B cell (primary cell): ENCODE data around the gene ZNF692. TPM values are rescaled to one million over a fixed set of nuclear protein-coding genes. Genes with fewer than 3 reads are reported as not detected.

Experiments
- ATAC-seq: fragments of 200-7000 bp; cut with Tn5 transposase; one replicate; pipeline ENCODE4 v1.10.0; 2021; ENCODE audit warnings: low read depth, mild to moderate bottlenecking, moderate number of reproducible peaks, moderate library complexity
- CTCF ChIA-PET: fragments of 350-600 bp; sonication (Branson Sonifier 250); formaldehyde crosslinking; loops from one replicate; lab custom pipeline; 2021; ENCODE audit warnings: antibody characterized with exemption, inconsistent platforms; lab: Charles Lee
- POLR2A ChIA-PET: fragments of 350-600 bp; sonication (Branson Sonifier 250); formaldehyde crosslinking; loops from one replicate; lab custom pipeline; 2021; ENCODE audit warnings: antibody characterized with exemption; lab: Charles Lee
- DNase-seq: peaks from one replicate; pipeline ENCODE4 v3.0.0; 2013
- H2AFZ ChIP-seq: 2 replicates; pipeline ENCODE4 v1.6.1; 2012; ENCODE audit warnings: mild to moderate bottlenecking, low read depth, low read length; ENCODE audit not compliant: insufficient read depth, poor library complexity, severe bottlenecking
- H3K27ac ChIP-seq, 2 donors: 1 replicate in 1 of 2; 2 replicates in 1 of 2; pipeline ENCODE4 v1.5.1; 2012 to 2013; ENCODE audit warnings: low read length in 2 of 2, mild to moderate bottlenecking in 2 of 2, moderate library complexity in 1 of 2
- H3K27me3 ChIP-seq, 4 experiments: fragments of 200-600 bp in 1 of 4; sonication (generic) in 1 of 4; replicated peaks in 1 of 4; 1 replicate in 2 of 4; 2 replicates in 2 of 4; pipeline versions ENCODE4 v1.6.1 to v1.7.0; 2013 to 2016; ENCODE audit warnings: low read length in 3 of 4, mild to moderate bottlenecking in 2 of 4, mixed read lengths in 1 of 4, moderate library complexity in 1 of 4; ENCODE audit not compliant: insufficient read depth in 4 of 4, control insufficient read depth in 3 of 4; ENCODE audit errors: control extremely low read depth in 1 of 4
- H3K36me3 ChIP-seq, 2 experiments: replicated peaks in 1 of 2; 1 replicate in 1 of 2; 2 replicates in 1 of 2; pipeline versions ENCODE4 v1.6.1 to v1.7.1; 2013; ENCODE audit warnings: low read length in 1 of 2; ENCODE audit not compliant: insufficient read depth in 2 of 2, control insufficient read depth in 1 of 2; ENCODE audit errors: control extremely low read depth in 1 of 2, extremely low read depth in 1 of 2
- H3K4me1 ChIP-seq, 2 donors: fragments of 200-600 bp in 1 of 2; sonication (generic) in 1 of 2; 1 replicate in 1 of 2; 2 replicates in 1 of 2; pipeline versions ENCODE4 v1.5.1 to v1.6.1; 2013 to 2017; ENCODE audit warnings: low read length in 2 of 2; ENCODE audit not compliant: control insufficient read depth in 2 of 2, insufficient read depth in 2 of 2
- H3K4me2 ChIP-seq: replicated peaks from 2 replicates; pipeline ENCODE3; 2012; ENCODE audit warnings: mild to moderate bottlenecking, low read depth, low read length; ENCODE audit not compliant: poor library complexity, severe bottlenecking
- H3K4me3 ChIP-seq, 5 experiments: fragments of 200-600 bp in 1 of 5; sonication (generic) in 1 of 5; 1 replicate in 3 of 5; 2 replicates in 2 of 5; pipeline versions ENCODE4 v1.5.1 to v1.7.0; 2011 to 2016; ENCODE audit warnings: low read length in 4 of 5, mild to moderate bottlenecking in 4 of 5, low read depth in 2 of 5, control low read depth in 1 of 5, moderate library complexity in 1 of 5; ENCODE audit not compliant: insufficient read depth in 1 of 5; ENCODE audit errors: control extremely low read depth in 1 of 5, extremely low read depth in 1 of 5
- H3K79me2 ChIP-seq: fragments of 200-600 bp; sonication (generic); one replicate; pipeline ENCODE4 v1.6.0; 2016; ENCODE audit warnings: low read length; ENCODE audit not compliant: control insufficient read depth, insufficient read depth
- H3K9ac ChIP-seq: fragments of 200-600 bp; sonication (generic); 2 replicates; pipeline ENCODE4 v1.6.1; 2017; ENCODE audit warnings: mild to moderate bottlenecking, low read length, moderate library complexity
- H3K9me3 ChIP-seq, 3 donors: one replicate each; pipeline versions ENCODE4 v1.6.1 to v1.7.1; 2013; ENCODE audit warnings: low read length in 2 of 3; ENCODE audit not compliant: control insufficient read depth in 2 of 3, insufficient read depth in 1 of 3; ENCODE audit errors: control extremely low read depth in 1 of 3
- H4K20me1 ChIP-seq: 2 replicates; pipeline ENCODE4 v1.6.0; 2012; ENCODE audit warnings: mild to moderate bottlenecking, low read length; ENCODE audit not compliant: insufficient read depth, control insufficient read depth, poor library complexity, severe bottlenecking
- H3K27ac Mint-ChIP-seq: one replicate; pipeline ENCODE4 v1.8.0; 2021; ENCODE audit warnings: mixed read lengths
- H3K27me3 Mint-ChIP-seq: one replicate; pipeline ENCODE4 v1.8.0; 2021; ENCODE audit warnings: mixed read lengths
- H3K4me1 Mint-ChIP-seq: one replicate; pipeline ENCODE4 v1.8.0; 2021; ENCODE audit warnings: mixed read lengths
- H3K4me3 Mint-ChIP-seq: one replicate; pipeline ENCODE4 v1.8.0; 2021; ENCODE audit warnings: mixed read lengths
- H3K9me3 Mint-ChIP-seq: one replicate; pipeline ENCODE4 v1.8.0; 2022; ENCODE audit warnings: mixed read lengths; ENCODE audit not compliant: insufficient read depth
- CTCF ChIP-seq: fragments of 200-600 bp; IDR thresholded peaks from one replicate; pipeline ENCODE4 v1.8.0; 2022; ENCODE audit warnings: antibody characterized with exemption, mild to moderate bottlenecking
- EZH2 ChIP-seq: IDR thresholded peaks from 2 replicates; pipeline ENCODE4 v1.6.1; 2012; ENCODE audit warnings: borderline replicate concordance, low read depth, mild to moderate bottlenecking, moderate library complexity, low read length; ENCODE audit not compliant: insufficient read depth, poor library complexity, severe bottlenecking
- WGBS: methylation state at CpG from one replicate; pipeline ENCODE4 v1.1.5; 2013; ENCODE audit warnings: missing lambda C conversion rate; ENCODE audit not compliant: insufficient coverage; 5-methylcytosine and 5-hydroxymethylcytosine counted together
- intact Hi-C: fragments of 100-400 bp; cut with micrococcal nuclease; formaldehyde crosslinking; loops from one replicate; pipeline ENCODE4 v1.10.0; 2022
- polyA plus RNA-seq: library from polyadenylated mRNA; depleted of rRNA; stranded (reverse); fragments of >200 nt; gene quantifications from 2 replicates; pipeline ENCODE4 v1.2.3, GENCODE V29; 2012
- total RNA-seq, 2 donors: library from RNA; stranded (reverse); fragments of 120-200 nt in 1 of 2; gene quantifications; 1 replicate in 1 of 2; 2 replicates in 1 of 2; pipeline versions ENCODE4 v1.2.3 to v1.2.4, GENCODE V29; 2013 to 2022

Gene ZNF692
- total and polyA plus RNA-seq, 2 donors (not counting 1 experiment from before 2014, with no cell fraction given): 56.9 to 157 TPM

GRCh38 chr1:248818505-248819374, 40.1 kb downstream of the ZNF692 start:
- Mint-ChIP-seq H3K27ac (peak overlapping the region; percentile 28), H3K4me3 (peak overlapping the region; percentile 27), H3K4me1 (peaks cover 68% of the 10 kb centered on the region), H3K27me3 (no peaks in the 10 kb centered on the region), H3K9me3 (no peaks in the 10 kb centered on the region)
- H3K9ac ChIP-seq: peak overlapping the region; percentile 10
- no peaks in the 10 kb centered on the region for H3K27me3 ChIP-seq
- intact Hi-C loops: no loop called here
- TF ChIP-seq EZH2: no peak
- no peak for TF ChIP-seq CTCF
- peak overlapping the region in 1 of 5 experiments; percentile 22 for H3K4me3 ChIP-seq
- peak; percentile 29 for ATAC-seq
- H3K4me2 ChIP-seq: peak overlapping the region; percentile 45
- ChIA-PET POLR2A (interaction anchor here (0.6 kb wide), 1 partner anchor 12 kb away, joined by 7 read pairs; no protein-coding TSS in a partner anchor), CTCF (interaction anchor here (1.2 to 1.9 kb wide), 3 partner anchors 12 to 196 kb away, joined by 3 to 9 read pairs (median 3); no protein-coding TSS in a partner anchor)
- peaks cover 0 to 67% of the 10 kb centered on the region in 2 experiments for H3K36me3 ChIP-seq
- no peaks in the 10 kb centered on the region for H3K9me3 ChIP-seq
- peak overlapping the region; percentile 41 to 65 for H3K27ac ChIP-seq
- WGBS: 79% methylated on average over 4 of the region's 5 CpGs
- peaks cover 71 to 76% of the 10 kb centered on the region in 2 donors for H3K4me1 ChIP-seq
- peaks cover 19% of the 10 kb centered on the region for H4K20me1 ChIP-seq
- no peak overlapping the region for H2AFZ ChIP-seq
- H3K79me2 ChIP-seq: peaks cover 88% of the 10 kb centered on the region
- peak; percentile 43 for DNase-seq

GRCh38 chr1:248817065-248817464, 41.8 kb downstream of the ZNF692 start:
- peak overlapping the region in 1 of 2 donors; percentile 39 for H3K27ac ChIP-seq
- ATAC-seq (no peak), DNase-seq (peak; percentile 18)
- Mint-ChIP-seq H3K4me3 (no peak overlapping the region), H3K27me3 (no peaks in the 10 kb centered on the region), H3K27ac (peak overlapping the region; percentile 59), H3K4me1 (peaks cover 51% of the 10 kb centered on the region), H3K9me3 (no peaks in the 10 kb centered on the region)
- no peaks in the 10 kb centered on the region for H3K9me3 ChIP-seq
- no peaks in the 10 kb centered on the region for H3K27me3 ChIP-seq
- no peak overlapping the region for H3K9ac ChIP-seq
- H2AFZ ChIP-seq: no peak overlapping the region
- 10% methylated on average over 2 of the region's 6 CpGs for WGBS
- H3K4me3 ChIP-seq: no peak overlapping the region
- intact Hi-C loops: no loop called here
- peak overlapping the region; percentile 49 for H3K4me2 ChIP-seq
- peaks cover 54 to 59% of the 10 kb centered on the region in 2 donors for H3K4me1 ChIP-seq
- ChIA-PET POLR2A (no interaction called here), CTCF (no interaction called here)
- H4K20me1 ChIP-seq: peaks cover 12% of the 10 kb centered on the region
- H3K36me3 ChIP-seq: peaks cover 2 to 76% of the 10 kb centered on the region in 2 experiments
- no peak for TF ChIP-seq CTCF
- no peak for TF ChIP-seq EZH2
- peaks cover 73% of the 10 kb centered on the region for H3K79me2 ChIP-seq
